ENCODE results near the gene PDE4D.

Gene PDE4D

DNA sequence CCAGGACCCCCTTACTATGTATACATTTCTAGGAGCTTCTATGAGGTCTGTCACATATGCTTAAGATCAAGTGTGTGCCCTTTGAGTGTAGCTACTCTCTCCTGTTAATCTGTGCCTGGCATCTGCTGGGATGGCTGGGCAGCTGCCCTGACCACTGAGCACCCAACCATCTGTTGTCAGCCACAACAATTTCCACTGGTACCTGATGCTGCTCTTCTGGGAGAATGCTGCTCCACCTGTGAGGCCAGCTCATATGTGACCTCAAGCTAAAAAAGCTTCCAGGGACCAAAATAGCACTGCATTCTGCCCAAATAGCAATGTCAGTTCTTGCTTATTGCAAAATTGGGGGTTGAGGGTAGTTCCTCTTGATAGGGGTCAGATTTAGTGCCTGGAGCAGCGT is 715.0 kb downstream of the PDE4D start:
- H2BK15ac ChIP-seq (ENCODE audit: low read length) = no peak overlapping the region
- H4K91ac ChIP-seq (ENCODE audit: low read depth, low read length, poor library complexity) = no peak overlapping the region
- no peak overlapping the region for H3K14ac ChIP-seq (ENCODE audit: low read length)
- H3K36me3 ChIP-seq (replicated peaks in 1 of 2; ENCODE audit: control insufficient read depth in 2 of 2, insufficient read depth in 2 of 2, low read length in 2 of 2) = no peaks in the 10 kb centered on the region
- no peak overlapping the region for H3K4me2 ChIP-seq (ENCODE audit: insufficient read depth, low read length, poor library complexity, severe bottlenecking)
- no peak overlapping the region for H3K4me3 ChIP-seq (ENCODE audit: low read length in 2 of 2)
- H2BK5ac ChIP-seq (ENCODE audit: low read length) = no peak overlapping the region
- H2AFZ ChIP-seq (ENCODE audit: low read length) = no peak overlapping the region
- no peak overlapping the region for H3K18ac ChIP-seq (ENCODE audit: low read length)
- H2AK5ac ChIP-seq (ENCODE audit: low read depth, low read length) = no peak overlapping the region
- H2BK120ac ChIP-seq (ENCODE audit: low read depth, low read length) = no peak overlapping the region
- H4K8ac ChIP-seq (ENCODE audit: low read depth, low read length) = no peak overlapping the region
- no peak overlapping the region for H3K9ac ChIP-seq (ENCODE audit: low read depth, low read length, poor library complexity)
- no CpG with 5 or more reads among the region's 1 CpG for WGBS, 2 donors (ENCODE audit: extremely low coverage in 2 of 2, insufficient read length in 2 of 2, insufficient replicate concordance in 1 of 2)
- no peaks in the 10 kb centered on the region for H3K79me1 ChIP-seq (ENCODE audit: low read depth, low read length)
- H3K4me1 ChIP-seq (ENCODE audit: control insufficient read depth in 2 of 2, insufficient read depth in 1 of 2, low read depth in 1 of 2, low read length in 2 of 2) = peaks cover 0 to 9% of the 10 kb centered on the region in 2 donors
- no peak overlapping the region for H3K27ac ChIP-seq (replicated peaks; ENCODE audit: low read length)
- no peaks in the 10 kb centered on the region for H3K27me3 ChIP-seq (ENCODE audit: control insufficient read depth in 3 of 3, insufficient read depth in 3 of 3, low read depth in 1 of 3, low read length in 3 of 3)
- H2BK12ac ChIP-seq (ENCODE audit: low read length) = no peak overlapping the region
- H3K4ac ChIP-seq (ENCODE audit: low read length) = no peak overlapping the region
- no peaks in the 10 kb centered on the region for H3K9me3 ChIP-seq (replicated peaks in 1 of 2; ENCODE audit: control insufficient read depth in 2 of 2, insufficient read depth in 1 of 2, low read depth in 1 of 2, low read length in 2 of 2)
- H3K23ac ChIP-seq (ENCODE audit: low read depth, low read length, poor library complexity) = no peak overlapping the region
- no peak for DNase-seq (ENCODE audit: low spot score)

DNA sequence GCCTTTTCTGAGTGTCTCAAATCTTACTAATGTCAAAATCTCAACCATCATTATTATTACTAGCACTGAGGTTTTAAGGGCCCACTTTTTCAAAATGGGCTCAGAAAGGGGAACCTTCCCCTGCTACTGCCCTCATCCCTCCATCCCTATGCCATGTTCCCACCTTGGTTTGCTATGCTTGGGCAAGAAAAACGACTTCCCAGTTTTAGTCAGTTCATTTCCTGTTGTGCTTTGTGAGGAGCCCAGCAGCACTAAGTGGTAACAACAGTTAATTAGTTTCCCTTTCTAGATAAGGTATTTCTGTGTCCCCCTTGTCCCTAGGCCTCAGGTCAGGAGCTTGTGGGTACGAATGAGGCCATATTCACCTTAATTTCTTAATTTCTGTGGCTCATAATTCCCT is 715.5 kb downstream of the PDE4D start:
- no peak overlapping the region for H2AK5ac ChIP-seq (ENCODE audit: low read depth, low read length)
- no peak for DNase-seq (ENCODE audit: low spot score)
- no peak overlapping the region for H3K23ac ChIP-seq (ENCODE audit: low read depth, low read length, poor library complexity)
- no peak overlapping the region for H4K91ac ChIP-seq (ENCODE audit: low read depth, low read length, poor library complexity)
- no peak overlapping the region for H3K4me3 ChIP-seq (ENCODE audit: low read length in 2 of 2)
- H2AFZ ChIP-seq (ENCODE audit: low read length) = no peak overlapping the region
- H2BK12ac ChIP-seq (ENCODE audit: low read length) = no peak overlapping the region
- H3K27me3 ChIP-seq (ENCODE audit: control insufficient read depth in 3 of 3, insufficient read depth in 3 of 3, low read depth in 1 of 3, low read length in 3 of 3) = no peaks in the 10 kb centered on the region
- no peak overlapping the region for H4K8ac ChIP-seq (ENCODE audit: low read depth, low read length)
- no peak overlapping the region for H3K4me2 ChIP-seq (ENCODE audit: insufficient read depth, low read length, poor library complexity, severe bottlenecking)
- WGBS, 2 donors (ENCODE audit: extremely low coverage in 2 of 2, insufficient read length in 2 of 2, insufficient replicate concordance in 1 of 2) = no CpG with 5 or more reads among the region's 2 CpGs
- no peak overlapping the region for H3K9ac ChIP-seq (ENCODE audit: low read depth, low read length, poor library complexity)
- H3K27ac ChIP-seq (replicated peaks; ENCODE audit: low read length) = no peak overlapping the region
- H3K4me1 ChIP-seq (ENCODE audit: control insufficient read depth in 2 of 2, insufficient read depth in 1 of 2, low read depth in 1 of 2, low read length in 2 of 2) = peaks cover 0 to 6% of the 10 kb centered on the region in 2 donors
- no peaks in the 10 kb centered on the region for H3K36me3 ChIP-seq (replicated peaks in 1 of 2; ENCODE audit: control insufficient read depth in 2 of 2, insufficient read depth in 2 of 2, low read length in 2 of 2)
- no peaks in the 10 kb centered on the region for H3K79me1 ChIP-seq (ENCODE audit: low read depth, low read length)
- no peaks in the 10 kb centered on the region for H3K9me3 ChIP-seq (replicated peaks in 1 of 2; ENCODE audit: control insufficient read depth in 2 of 2, insufficient read depth in 1 of 2, low read depth in 1 of 2, low read length in 2 of 2)
- H2BK15ac ChIP-seq (ENCODE audit: low read length) = no peak overlapping the region
- no peak overlapping the region for H3K18ac ChIP-seq (ENCODE audit: low read length)
- H3K4ac ChIP-seq (ENCODE audit: low read length) = no peak overlapping the region
- no peak overlapping the region for H3K14ac ChIP-seq (ENCODE audit: low read length)
- no peak overlapping the region for H2BK120ac ChIP-seq (ENCODE audit: low read depth, low read length)
- no peak overlapping the region for H2BK5ac ChIP-seq (ENCODE audit: low read length)

DNA sequence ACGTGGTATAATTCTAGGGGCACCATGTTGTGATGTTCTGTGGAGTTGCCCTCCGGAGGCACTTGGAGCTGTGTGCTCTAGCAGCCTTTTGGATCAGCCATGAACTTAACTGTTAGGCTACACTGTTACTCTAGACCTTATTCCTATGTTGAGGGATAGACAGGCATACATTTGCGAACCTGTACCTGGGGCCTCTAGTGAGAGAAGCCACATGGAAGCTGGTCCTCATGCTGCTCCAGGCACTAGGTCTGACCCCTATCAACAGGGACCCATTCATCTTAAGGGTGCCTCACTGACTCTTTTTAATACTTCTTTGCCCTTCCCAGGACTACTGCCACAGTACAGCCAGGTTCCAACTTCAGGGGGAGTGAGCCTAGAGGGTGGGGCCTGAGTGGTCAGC is 715.9 kb downstream of the PDE4D start:
- Histone ChIP-seq H3K27me3 (ENCODE audit: control insufficient read depth in 3 of 3, insufficient read depth in 3 of 3, low read depth in 1 of 3, low read length in 3 of 3) (no peaks in the 10 kb centered on the region), H2BK15ac (ENCODE audit: low read length) (no peak overlapping the region), H3K9me3 (replicated peaks in 1 of 2; ENCODE audit: control insufficient read depth in 2 of 2, insufficient read depth in 1 of 2, low read depth in 1 of 2, low read length in 2 of 2) (no peaks in the 10 kb centered on the region)

DNA sequence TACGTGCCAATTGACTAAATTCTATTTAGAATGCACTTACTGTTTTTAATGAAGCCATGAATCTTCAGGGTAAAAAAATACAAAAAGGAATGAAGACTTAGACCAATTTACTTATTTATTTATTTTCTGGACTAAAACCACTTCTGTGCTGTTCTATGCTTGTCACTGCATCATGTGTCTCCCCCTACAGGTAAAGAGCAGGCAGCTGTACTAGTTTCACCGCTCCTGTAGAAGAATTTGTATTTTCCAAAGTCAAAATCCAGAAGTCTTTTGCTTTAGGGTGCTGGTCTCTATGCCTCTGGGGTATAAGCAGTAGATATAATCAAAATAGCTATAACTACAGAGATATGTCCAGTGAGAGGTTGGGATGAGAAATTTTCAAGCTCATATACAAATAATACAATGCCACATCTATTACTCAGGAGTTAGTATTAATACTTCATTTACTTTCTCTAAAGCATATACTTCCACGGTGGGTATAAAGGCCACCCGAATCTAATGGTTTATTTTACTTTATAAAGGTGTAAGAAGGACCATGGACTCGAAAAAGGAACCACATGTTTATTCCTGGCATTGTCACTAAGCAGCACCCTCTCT is 719.2 kb downstream of the PDE4D start:
- Histone ChIP-seq H2BK15ac (ENCODE audit: low read length) (no peak overlapping the region), H2BK120ac (ENCODE audit: low read depth, low read length) (no peak overlapping the region), H3K9me3 (replicated peaks in 1 of 2; ENCODE audit: control insufficient read depth in 2 of 2, insufficient read depth in 1 of 2, low read depth in 1 of 2, low read length in 2 of 2) (no peaks in the 10 kb centered on the region), H2BK5ac (ENCODE audit: low read length) (no peak overlapping the region), H3K9ac (ENCODE audit: low read depth, low read length, poor library complexity) (no peak overlapping the region), H3K36me3 (replicated peaks in 1 of 2; ENCODE audit: control insufficient read depth in 2 of 2, insufficient read depth in 2 of 2, low read length in 2 of 2) (no peaks in the 10 kb centered on the region), H2AFZ (ENCODE audit: low read length) (no peak overlapping the region), H2AK5ac (ENCODE audit: low read depth, low read length) (no peak overlapping the region), H4K91ac (ENCODE audit: low read depth, low read length, poor library complexity) (no peak overlapping the region), H4K8ac (ENCODE audit: low read depth, low read length) (no peak overlapping the region), H3K27ac (replicated peaks; ENCODE audit: low read length) (no peak overlapping the region), H3K79me1 (ENCODE audit: low read depth, low read length) (no peaks in the 10 kb centered on the region), H3K4me1 (ENCODE audit: control insufficient read depth in 2 of 2, insufficient read depth in 1 of 2, low read depth in 1 of 2, low read length in 2 of 2) (no peaks in the 10 kb centered on the region), H3K4me2 (ENCODE audit: insufficient read depth, low read length, poor library complexity, severe bottlenecking) (no peak overlapping the region), H3K4me3 (ENCODE audit: low read length in 2 of 2) (no peak overlapping the region), H3K18ac (ENCODE audit: low read length) (no peak overlapping the region), H3K23ac (ENCODE audit: low read depth, low read length, poor library complexity) (no peak overlapping the region), H3K27me3 (ENCODE audit: control insufficient read depth in 3 of 3, insufficient read depth in 3 of 3, low read depth in 1 of 3, low read length in 3 of 3) (no peaks in the 10 kb centered on the region), H2BK12ac (ENCODE audit: low read length) (no peak overlapping the region), H3K4ac (ENCODE audit: low read length) (no peak overlapping the region), H3K14ac (ENCODE audit: low read length) (no peak overlapping the region)
- WGBS, 2 donors (ENCODE audit: extremely low coverage in 2 of 2, insufficient read length in 2 of 2, insufficient replicate concordance in 1 of 2) = no CpG with 5 or more reads among the region's 5 CpGs
- peak; percentile 23 for DNase-seq (ENCODE audit: low spot score)

More for the DNA sequence above, 715.9 kb downstream of the PDE4D start:
- H3K4me2 ChIP-seq (ENCODE audit: insufficient read depth, low read length, poor library complexity, severe bottlenecking) = no peak overlapping the region
- no peak overlapping the region for H3K14ac ChIP-seq (ENCODE audit: low read length)
- no peak overlapping the region for H3K27ac ChIP-seq (replicated peaks; ENCODE audit: low read length)
- no peak overlapping the region for H4K8ac ChIP-seq (ENCODE audit: low read depth, low read length)
- H2BK12ac ChIP-seq (ENCODE audit: low read length) = no peak overlapping the region
- H3K4me3 ChIP-seq (ENCODE audit: low read length in 2 of 2) = no peak overlapping the region
- H3K36me3 ChIP-seq (replicated peaks in 1 of 2; ENCODE audit: control insufficient read depth in 2 of 2, insufficient read depth in 2 of 2, low read length in 2 of 2) = no peaks in the 10 kb centered on the region
- no peak overlapping the region for H3K18ac ChIP-seq (ENCODE audit: low read length)
- no peak overlapping the region for H3K23ac ChIP-seq (ENCODE audit: low read depth, low read length, poor library complexity)
- H2AK5ac ChIP-seq (ENCODE audit: low read depth, low read length) = no peak overlapping the region
- no peaks in the 10 kb centered on the region for H3K79me1 ChIP-seq (ENCODE audit: low read depth, low read length)
- no peak overlapping the region for H3K9ac ChIP-seq (ENCODE audit: low read depth, low read length, poor library complexity)
- H2BK120ac ChIP-seq (ENCODE audit: low read depth, low read length) = no peak overlapping the region
- WGBS, 2 donors (ENCODE audit: extremely low coverage in 2 of 2, insufficient read length in 2 of 2, insufficient replicate concordance in 1 of 2) = no CpG with 5 or more reads among the region's 3 CpGs
- no peak for DNase-seq (ENCODE audit: low spot score)
- no peak overlapping the region for H2AFZ ChIP-seq (ENCODE audit: low read length)
- H3K4me1 ChIP-seq (ENCODE audit: control insufficient read depth in 2 of 2, insufficient read depth in 1 of 2, low read depth in 1 of 2, low read length in 2 of 2) = peaks cover 0 to 2% of the 10 kb centered on the region in 2 donors
- H3K4ac ChIP-seq (ENCODE audit: low read length) = no peak overlapping the region
- no peak overlapping the region for H2BK5ac ChIP-seq (ENCODE audit: low read length)
- H4K91ac ChIP-seq (ENCODE audit: low read depth, low read length, poor library complexity) = no peak overlapping the region
